ENCODE results near the gene ZNF256. TPM values are rescaled to one million over a fixed set of nuclear protein-coding genes. Genes with fewer than 3 reads are reported as not detected.

Gene ZNF256
- total and polyA plus RNA-seq, 10 of the 15 experiments (the other 5 are each of a cell fraction or from before 2014, with no cell fraction given): 1.0 to 7.5 (median 4.3) TPM

DNA sequence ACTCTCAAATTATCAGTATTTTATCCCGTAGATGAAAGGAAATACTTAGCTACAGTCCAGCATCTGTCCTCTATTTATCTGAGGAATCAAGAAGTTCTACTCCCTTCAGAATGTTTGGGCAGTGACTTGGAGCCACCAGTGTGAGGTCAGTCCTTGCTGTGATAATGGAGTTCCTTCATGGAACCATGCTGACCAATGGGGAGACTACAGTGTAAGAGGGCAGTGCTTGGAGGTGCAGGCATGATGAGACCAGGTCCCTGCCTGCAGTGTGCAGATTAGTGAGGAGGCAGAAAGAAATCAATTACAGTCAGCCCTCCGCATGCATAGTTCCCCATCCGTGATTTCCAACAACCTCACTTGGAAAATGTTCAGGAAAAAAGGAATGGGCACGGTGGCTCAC, 26.9 kb upstream of the ZNF256 start, which contains the start of gene C19orf18 (continued):
- TF ChIP-seq, protein P1, sequence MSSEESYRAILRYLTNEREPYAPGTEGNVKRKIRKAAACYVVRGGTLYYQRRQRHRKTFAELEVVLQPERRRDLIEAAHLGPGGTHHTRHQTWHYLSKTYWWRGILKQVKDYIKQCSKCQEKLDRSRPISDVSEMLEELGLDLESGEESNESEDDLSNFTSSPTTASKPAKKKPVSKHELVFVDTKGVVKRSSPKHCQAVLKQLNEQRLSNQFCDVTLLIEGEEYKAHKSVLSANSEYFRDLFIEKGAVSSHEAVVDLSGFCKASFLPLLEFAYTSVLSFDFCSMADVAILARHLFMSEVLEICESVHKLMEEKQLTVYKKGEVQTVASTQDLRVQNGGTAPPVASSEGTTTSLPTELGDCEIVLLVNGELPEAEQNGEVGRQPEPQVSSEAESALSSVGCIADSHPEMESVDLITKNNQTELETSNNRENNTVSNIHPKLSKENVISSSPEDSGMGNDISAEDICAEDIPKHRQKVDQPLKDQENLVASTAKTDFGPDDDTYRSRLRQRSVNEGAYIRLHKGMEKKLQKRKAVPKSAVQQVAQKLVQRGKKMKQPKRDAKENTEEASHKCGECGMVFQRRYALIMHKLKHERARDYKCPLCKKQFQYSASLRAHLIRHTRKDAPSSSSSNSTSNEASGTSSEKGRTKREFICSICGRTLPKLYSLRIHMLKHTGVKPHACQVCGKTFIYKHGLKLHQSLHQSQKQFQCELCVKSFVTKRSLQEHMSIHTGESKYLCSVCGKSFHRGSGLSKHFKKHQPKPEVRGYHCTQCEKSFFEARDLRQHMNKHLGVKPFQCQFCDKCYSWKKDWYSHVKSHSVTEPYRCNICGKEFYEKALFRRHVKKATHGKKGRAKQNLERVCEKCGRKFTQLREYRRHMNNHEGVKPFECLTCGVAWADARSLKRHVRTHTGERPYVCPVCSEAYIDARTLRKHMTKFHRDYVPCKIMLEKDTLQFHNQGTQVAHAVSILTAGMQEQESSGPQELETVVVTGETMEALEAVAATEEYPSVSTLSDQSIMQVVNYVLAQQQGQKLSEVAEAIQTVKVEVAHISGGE (CRISPR knock-in tag; IDR thresholded peaks at IDR 0.05): no peak
- TF ChIP-seq, protein P2, sequence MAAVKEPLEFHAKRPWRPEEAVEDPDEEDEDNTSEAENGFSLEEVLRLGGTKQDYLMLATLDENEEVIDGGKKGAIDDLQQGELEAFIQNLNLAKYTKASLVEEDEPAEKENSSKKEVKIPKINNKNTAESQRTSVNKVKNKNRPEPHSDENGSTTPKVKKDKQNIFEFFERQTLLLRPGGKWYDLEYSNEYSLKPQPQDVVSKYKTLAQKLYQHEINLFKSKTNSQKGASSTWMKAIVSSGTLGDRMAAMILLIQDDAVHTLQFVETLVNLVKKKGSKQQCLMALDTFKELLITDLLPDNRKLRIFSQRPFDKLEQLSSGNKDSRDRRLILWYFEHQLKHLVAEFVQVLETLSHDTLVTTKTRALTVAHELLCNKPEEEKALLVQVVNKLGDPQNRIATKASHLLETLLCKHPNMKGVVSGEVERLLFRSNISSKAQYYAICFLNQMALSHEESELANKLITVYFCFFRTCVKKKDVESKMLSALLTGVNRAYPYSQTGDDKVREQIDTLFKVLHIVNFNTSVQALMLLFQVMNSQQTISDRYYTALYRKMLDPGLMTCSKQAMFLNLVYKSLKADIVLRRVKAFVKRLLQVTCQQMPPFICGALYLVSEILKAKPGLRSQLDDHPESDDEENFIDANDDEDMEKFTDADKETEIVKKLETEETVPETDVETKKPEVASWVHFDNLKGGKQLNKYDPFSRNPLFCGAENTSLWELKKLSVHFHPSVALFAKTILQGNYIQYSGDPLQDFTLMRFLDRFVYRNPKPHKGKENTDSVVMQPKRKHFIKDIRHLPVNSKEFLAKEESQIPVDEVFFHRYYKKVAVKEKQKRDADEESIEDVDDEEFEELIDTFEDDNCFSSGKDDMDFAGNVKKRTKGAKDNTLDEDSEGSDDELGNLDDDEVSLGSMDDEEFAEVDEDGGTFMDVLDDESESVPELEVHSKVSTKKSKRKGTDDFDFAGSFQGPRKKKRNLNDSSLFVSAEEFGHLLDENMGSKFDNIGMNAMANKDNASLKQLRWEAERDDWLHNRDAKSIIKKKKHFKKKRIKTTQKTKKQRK (IDR thresholded peaks at IDR 0.05; ENCODE audit: low read depth, low read length): no peak
- TF ChIP-seq CUX1 (IDR thresholded peaks at IDR 0.05; ENCODE audit: insufficient replicate concordance, low read depth, low read length): no peak
- no peak for TF ChIP-seq BRCA1 (IDR thresholded peaks at IDR 0.05; ENCODE audit: low read depth, low read length)
- TF ChIP-seq, protein P3, sequence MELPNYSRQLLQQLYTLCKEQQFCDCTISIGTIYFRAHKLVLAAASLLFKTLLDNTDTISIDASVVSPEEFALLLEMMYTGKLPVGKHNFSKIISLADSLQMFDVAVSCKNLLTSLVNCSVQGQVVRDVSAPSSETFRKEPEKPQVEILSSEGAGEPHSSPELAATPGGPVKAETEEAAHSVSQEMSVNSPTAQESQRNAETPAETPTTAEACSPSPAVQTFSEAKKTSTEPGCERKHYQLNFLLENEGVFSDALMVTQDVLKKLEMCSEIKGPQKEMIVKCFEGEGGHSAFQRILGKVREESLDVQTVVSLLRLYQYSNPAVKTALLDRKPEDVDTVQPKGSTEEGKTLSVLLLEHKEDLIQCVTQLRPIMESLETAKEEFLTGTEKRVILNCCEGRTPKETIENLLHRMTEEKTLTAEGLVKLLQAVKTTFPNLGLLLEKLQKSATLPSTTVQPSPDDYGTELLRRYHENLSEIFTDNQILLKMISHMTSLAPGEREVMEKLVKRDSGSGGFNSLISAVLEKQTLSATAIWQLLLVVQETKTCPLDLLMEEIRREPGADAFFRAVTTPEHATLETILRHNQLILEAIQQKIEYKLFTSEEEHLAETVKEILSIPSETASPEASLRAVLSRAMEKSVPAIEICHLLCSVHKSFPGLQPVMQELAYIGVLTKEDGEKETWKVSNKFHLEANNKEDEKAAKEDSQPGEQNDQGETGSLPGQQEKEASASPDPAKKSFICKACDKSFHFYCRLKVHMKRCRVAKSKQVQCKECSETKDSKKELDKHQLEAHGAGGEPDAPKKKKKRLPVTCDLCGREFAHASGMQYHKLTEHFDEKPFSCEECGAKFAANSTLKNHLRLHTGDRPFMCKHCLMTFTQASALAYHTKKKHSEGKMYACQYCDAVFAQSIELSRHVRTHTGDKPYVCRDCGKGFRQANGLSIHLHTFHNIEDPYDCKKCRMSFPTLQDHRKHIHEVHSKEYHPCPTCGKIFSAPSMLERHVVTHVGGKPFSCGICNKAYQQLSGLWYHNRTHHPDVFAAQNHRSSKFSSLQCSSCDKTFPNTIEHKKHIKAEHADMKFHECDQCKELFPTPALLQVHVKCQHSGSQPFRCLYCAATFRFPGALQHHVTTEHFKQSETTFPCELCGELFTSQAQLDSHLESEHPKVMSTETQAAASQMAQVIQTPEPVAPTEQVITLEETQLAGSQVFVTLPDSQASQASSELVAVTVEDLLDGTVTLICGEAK (IDR thresholded peaks at IDR 0.05; ENCODE audit: borderline replicate concordance): no peak
- no peak for TF ChIP-seq TCF3 (IDR thresholded peaks at IDR 0.05; ENCODE audit: borderline replicate concordance, insufficient read depth, low read depth, low read length)
